Dendritic cell treated with granulocyte-macrophage colony-stimulating factor and Interleukin-4, amounts not matched to agents 40 ng/mL and 50 ng/mL, for 4 days (primary cell): ENCODE measurements around the gene PELI1.
"Not testable (repeated sequence)": the region's sequence is repeated elsewhere in the genome, so short reads cannot be mapped to it uniquely, and the experiment has no call there.

Source experiments
- H3K27ac Mint-ChIP-seq: one replicate; pipeline ENCODE4 v1.8.0; 2022; ENCODE audit warnings: mild to moderate bottlenecking, mixed read lengths
- H3K27me3 Mint-ChIP-seq: one replicate; pipeline ENCODE4 v1.8.0; 2022; ENCODE audit warnings: mild to moderate bottlenecking, mixed read lengths
- H3K36me3 Mint-ChIP-seq: one replicate; pipeline ENCODE4 v1.8.0; 2022; ENCODE audit warnings: low read depth, mixed read lengths
- H3K4me1 Mint-ChIP-seq: one replicate; pipeline ENCODE4 v1.8.0; 2022; ENCODE audit warnings: low read depth, mixed read lengths
- H3K4me3 Mint-ChIP-seq: one replicate; pipeline ENCODE4 v1.8.0; 2022; ENCODE audit warnings: mild to moderate bottlenecking, moderate library complexity, mixed read lengths
- H3K9me3 Mint-ChIP-seq: one replicate; pipeline ENCODE4 v1.8.0; 2022; ENCODE audit warnings: mixed read lengths
- intact Hi-C: fragments of 100-400 bp; cut with micrococcal nuclease; formaldehyde crosslinking; loops from one replicate; pipeline ENCODE4 v1.15.0; 2022

PELI1 gene

GRCh38 chr2:64076828-64077227 lies 67.4 kb downstream of the PELI1 start:
- intact Hi-C loops, H3K9me3 Mint-ChIP-seq, H3K27ac Mint-ChIP-seq, H3K4me1 Mint-ChIP-seq, H3K4me3 Mint-ChIP-seq, H3K36me3 Mint-ChIP-seq, H3K27me3 Mint-ChIP-seq: not testable (repeated sequence)

- H3K36me3 Mint-ChIP-seq, H3K4me3 Mint-ChIP-seq, H3K27me3 Mint-ChIP-seq, H3K27ac Mint-ChIP-seq, intact Hi-C loops, H3K9me3 Mint-ChIP-seq, H3K4me1 Mint-ChIP-seq: not testable (repeated sequence)
Observed at GRCh38 chr2:64074616-64075015, 69.6 kb downstream of the PELI1 start.

- Mint-ChIP-seq H3K9me3 (no peaks in the 10 kb centered on the region), H3K4me1 (no peaks in the 10 kb centered on the region), H3K27ac (no peak overlapping the region), H3K4me3 (no peak overlapping the region), H3K27me3 (no peaks in the 10 kb centered on the region), H3K36me3 (no peaks in the 10 kb centered on the region)
- intact Hi-C loops: no loop called here
Observed at GRCh38 chr2:64067326-64067725, 76.9 kb downstream of the PELI1 start.

- intact Hi-C loops: no loop called here
- Mint-ChIP-seq H3K36me3 (no peaks in the 10 kb centered on the region), H3K9me3 (no peaks in the 10 kb centered on the region), H3K4me1 (peaks cover 9% of the 10 kb centered on the region), H3K4me3 (no peak overlapping the region), H3K27me3 (no peaks in the 10 kb centered on the region), H3K27ac (no peak overlapping the region)
Observed at GRCh38 chr2:64065516-64065915, 78.7 kb downstream of the PELI1 start.

GRCh38 chr2:64063924-64064331 lies 80.3 kb downstream of the PELI1 start:
- Mint-ChIP-seq H3K27me3 (no peaks in the 10 kb centered on the region), H3K4me1 (peaks cover 9% of the 10 kb centered on the region), H3K27ac (no peak overlapping the region), H3K9me3 (no peaks in the 10 kb centered on the region), H3K4me3 (no peak overlapping the region), H3K36me3 (no peaks in the 10 kb centered on the region)
- intact Hi-C loops: no loop called here

GRCh38 chr2:64063454-64063853 lies 80.8 kb downstream of the PELI1 start:
- Mint-ChIP-seq H3K27me3 (no peaks in the 10 kb centered on the region), H3K9me3 (no peaks in the 10 kb centered on the region), H3K4me1 (peaks cover 9% of the 10 kb centered on the region), H3K4me3 (no peak overlapping the region), H3K27ac (no peak overlapping the region), H3K36me3 (no peaks in the 10 kb centered on the region)
- intact Hi-C loops: no loop called here

- Mint-ChIP-seq H3K9me3 (no peaks in the 10 kb centered on the region), H3K4me3 (no peak overlapping the region), H3K4me1 (peaks cover 9% of the 10 kb centered on the region), H3K27ac (no peak overlapping the region), H3K27me3 (no peaks in the 10 kb centered on the region), H3K36me3 (no peaks in the 10 kb centered on the region)
- intact Hi-C loops: no loop called here
Observed at GRCh38 chr2:64062840-64063239, 81.4 kb downstream of the PELI1 start.

GRCh38 chr2:64059270-64059669 lies 85.0 kb downstream of the PELI1 start:
- H3K27ac Mint-ChIP-seq: no peak overlapping the region
- H3K4me1 Mint-ChIP-seq: peaks cover 9% of the 10 kb centered on the region
- no peak overlapping the region for H3K4me3 Mint-ChIP-seq
- intact Hi-C loops: loop anchor here (10.0 kb wide), 2 partner anchors 436 to 506 kb away; no protein-coding TSS in a partner anchor
- peaks cover 3% of the 10 kb centered on the region for H3K27me3 Mint-ChIP-seq
- no peaks in the 10 kb centered on the region for H3K36me3 Mint-ChIP-seq
- H3K9me3 Mint-ChIP-seq: no peaks in the 10 kb centered on the region

- no peak overlapping the region for H3K4me3 Mint-ChIP-seq
- H3K4me1 Mint-ChIP-seq: peaks cover 3% of the 10 kb centered on the region
- no peak overlapping the region for H3K27ac Mint-ChIP-seq
- H3K27me3 Mint-ChIP-seq: peaks cover 3% of the 10 kb centered on the region
- no peaks in the 10 kb centered on the region for H3K9me3 Mint-ChIP-seq
- no peaks in the 10 kb centered on the region for H3K36me3 Mint-ChIP-seq
- intact Hi-C loops: loop anchor here (10.0 kb wide), 2 partner anchors 439 to 509 kb away; no protein-coding TSS in a partner anchor
Observed at GRCh38 chr2:64056021-64056420, 88.2 kb downstream of the PELI1 start.

- no peak overlapping the region for H3K4me3 Mint-ChIP-seq
- H3K36me3 Mint-ChIP-seq: no peaks in the 10 kb centered on the region
- intact Hi-C loops: loop anchor here (10.0 kb wide), 2 partner anchors 440 to 510 kb away; no protein-coding TSS in a partner anchor
- H3K9me3 Mint-ChIP-seq: no peaks in the 10 kb centered on the region
- H3K4me1 Mint-ChIP-seq: peaks cover 4% of the 10 kb centered on the region
- H3K27me3 Mint-ChIP-seq: peaks cover 3% of the 10 kb centered on the region
- H3K27ac Mint-ChIP-seq: no peak overlapping the region
Observed at GRCh38 chr2:64054161-64054915, 89.9 kb downstream of the PELI1 start.

GRCh38 chr2:64052463-64053241 lies 91.6 kb downstream of the PELI1 start:
- H3K27ac Mint-ChIP-seq: no peak overlapping the region
- intact Hi-C loops: loop anchor here (10.0 kb wide), 2 partner anchors 442 to 512 kb away; no protein-coding TSS in a partner anchor

GRCh38 chr2:64049633-64050220 lies 94.5 kb downstream of the PELI1 start:
- Mint-ChIP-seq H3K4me3 (no peak overlapping the region), H3K4me1 (peaks cover 4% of the 10 kb centered on the region), H3K27ac (no peak overlapping the region), H3K36me3 (no peaks in the 10 kb centered on the region), H3K9me3 (no peaks in the 10 kb centered on the region), H3K27me3 (peaks cover 2% of the 10 kb centered on the region)
- intact Hi-C loops: loop anchor here (1.0 to 10.0 kb wide), 5 partner anchors 89 to 515 kb away; no protein-coding TSS in a partner anchor

More at GRCh38 chr2:64052463-64053241, 91.6 kb downstream of the PELI1 start:
- peaks cover 3% of the 10 kb centered on the region for H3K27me3 Mint-ChIP-seq
- no peaks in the 10 kb centered on the region for H3K36me3 Mint-ChIP-seq
- H3K9me3 Mint-ChIP-seq: no peaks in the 10 kb centered on the region
- no peak overlapping the region for H3K4me3 Mint-ChIP-seq
- H3K4me1 Mint-ChIP-seq: peaks cover 4% of the 10 kb centered on the region

GRCh38 chr2:64045938-64046337 lies 98.3 kb downstream of the PELI1 start:
- Mint-ChIP-seq H3K36me3 (no peaks in the 10 kb centered on the region), H3K9me3 (no peaks in the 10 kb centered on the region), H3K4me3 (no peak overlapping the region), H3K27ac (no peak overlapping the region), H3K27me3 (no peaks in the 10 kb centered on the region), H3K4me1 (peaks cover 4% of the 10 kb centered on the region)
- intact Hi-C loops: loop anchor here (5.0 kb wide), 1 partner anchor 266 kb away; no protein-coding TSS in a partner anchor
